Spleen (tissue), 3 donors: ENCODE data around the gene PTGER2.

Source experiments
- POLR2A ChIP-seq, 3 donors: fragments of 450-650 bp; IDR thresholded peaks; one replicate each; pipeline ENCODE4 v1.5.1; 2017; ENCODE audit warnings: antibody characterized with exemption in 3 of 3, mild to moderate bottlenecking in 1 of 3
- POLR2AphosphoS5 ChIP-seq, 3 donors: sonication (generic); formaldehyde crosslinking; IDR thresholded peaks; one replicate each; pipeline ENCODE4 v1.5.1; 2017; ENCODE audit warnings: antibody characterized with exemption in 3 of 3

DNA sequence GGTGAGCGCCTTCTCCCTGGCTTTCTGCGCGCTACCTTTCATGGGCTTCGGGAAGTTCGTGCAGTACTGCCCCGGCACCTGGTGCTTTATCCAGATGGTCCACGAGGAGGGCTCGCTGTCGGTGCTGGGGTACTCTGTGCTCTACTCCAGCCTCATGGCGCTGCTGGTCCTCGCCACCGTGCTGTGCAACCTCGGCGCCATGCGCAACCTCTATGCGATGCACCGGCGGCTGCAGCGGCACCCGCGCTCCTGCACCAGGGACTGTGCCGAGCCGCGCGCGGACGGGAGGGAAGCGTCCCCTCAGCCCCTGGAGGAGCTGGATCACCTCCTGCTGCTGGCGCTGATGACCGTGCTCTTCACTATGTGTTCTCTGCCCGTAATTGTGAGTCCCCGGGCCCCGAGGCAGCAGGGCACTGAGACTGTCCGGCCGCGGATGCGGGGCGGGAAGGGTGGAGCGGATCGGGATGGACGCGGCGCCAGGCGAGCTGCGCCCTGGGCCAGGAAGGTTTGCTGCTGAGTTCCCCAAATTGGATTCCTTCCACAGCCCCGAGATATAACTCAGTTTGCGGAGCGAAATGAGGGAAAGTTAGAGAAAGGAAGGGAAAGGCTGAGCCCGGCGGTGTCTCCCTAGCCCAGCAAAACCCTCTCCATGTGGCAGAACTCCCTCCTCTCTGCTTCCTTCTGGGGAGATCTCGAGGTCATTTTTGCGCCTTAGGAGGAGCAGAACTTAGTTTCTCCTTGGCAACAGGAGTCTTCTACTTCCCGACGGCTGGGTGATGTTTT is 45.6 kb upstream of the PTGER2 start:
- TF ChIP-seq POLR2AphosphoS5 (IDR thresholded peaks at IDR 0.05) = no peak
- TF ChIP-seq POLR2A (IDR thresholded peaks at IDR 0.05) = no peak
